Endothelial cell of umbilical vein (primary cell): ENCODE results near the gene JAKMIP1. TPM values are rescaled to one million over a fixed set of nuclear protein-coding genes. Genes with fewer than 3 reads are reported as not detected.

ENCODE experiments used
- BruUV-seq: library from RNA; stranded (reverse); fragments of 400-500 nt; replicated peaks from 2 replicates; lab custom pipeline; 2021; lab: Mats Ljungman, UMichigan
- CTCF ChIA-PET: fragments of 300-600, 350-600 bp; sonication (Branson Sonifier 250); formaldehyde crosslinking; loops from one replicate; lab custom pipeline; 2021; ENCODE audit warnings: antibody characterized with exemption, inconsistent platforms; lab: Charles Lee
- POLR2A ChIA-PET: fragments of 300-600, 350-600 bp; sonication (Branson Sonifier 250); formaldehyde crosslinking; loops from one replicate; lab custom pipeline; 2021; ENCODE audit warnings: antibody characterized with exemption, inconsistent platforms; lab: Charles Lee
- DNase-seq: peaks from one replicate; pipeline ENCODE4 v3.0.0-alpha.2; 2011; ENCODE audit warnings: low read depth, low spot score
- FAIRE-seq: peaks from 2 replicates; lab custom pipeline; 2011; peaks lifted over from hg19 to GRCh38; lab: Jason Lieb, UNC
- H2AFZ ChIP-seq: 2 replicates; pipeline ENCODE4 v1.6.0; 2012; ENCODE audit warnings: low read depth, low read length, control low read depth, inconsistent platforms
- H3K27ac ChIP-seq: 2 replicates; pipeline ENCODE4 v1.5.1; 2011; ENCODE audit warnings: low read depth, mild to moderate bottlenecking, control low read depth, low read length, moderate library complexity; ENCODE audit not compliant: insufficient read depth
- H3K27me3 ChIP-seq, 2 experiments: 2 replicates each; pipeline versions ENCODE4 v1.6.0 to v1.6.1; 2011; ENCODE audit warnings: low read length in 2 of 2, mixed read lengths in 1 of 2; ENCODE audit not compliant: control insufficient read depth in 2 of 2, insufficient read depth in 2 of 2
- H3K36me3 ChIP-seq, 2 experiments: 2 replicates in 1 of 2; 3 replicates in 1 of 2; pipeline ENCODE4 v1.5.1; 2011; ENCODE audit warnings: low read length in 2 of 2, mild to moderate bottlenecking in 1 of 2, moderate library complexity in 1 of 2; ENCODE audit not compliant: control insufficient read depth in 2 of 2, insufficient read depth in 2 of 2; ENCODE audit errors: extremely low read depth in 1 of 2
- H3K4me1 ChIP-seq: 3 replicates; pipeline ENCODE4 v1.5.1; 2011; ENCODE audit warnings: mild to moderate bottlenecking, low read length; ENCODE audit not compliant: control insufficient read depth, insufficient read depth; ENCODE audit errors: extremely low read depth
- H3K4me2 ChIP-seq: 2 replicates; pipeline ENCODE4 v1.6.1; 2011; ENCODE audit warnings: low read length, control low read depth, mixed read lengths; ENCODE audit not compliant: insufficient read depth
- H3K4me3 ChIP-seq, 3 experiments: fragments of 200-600 bp in 1 of 3; sonication (generic), shearing (Covaris generic) in 1 of 3; replicated peaks in 1 of 3; 2 replicates each; pipeline ENCODE4 v1.5.1; 2011 to 2016; ENCODE audit warnings: control low read depth in 3 of 3, low read length in 3 of 3, mild to moderate bottlenecking in 2 of 3, inconsistent platforms in 1 of 3, low read depth in 1 of 3, moderate library complexity in 1 of 3; ENCODE audit not compliant: insufficient read depth in 1 of 3
- H3K79me2 ChIP-seq: 2 replicates; pipeline ENCODE4 v1.6.0; 2012; ENCODE audit warnings: low read length, inconsistent platforms; ENCODE audit not compliant: control insufficient read depth, insufficient read depth
- H3K9ac ChIP-seq: replicated peaks from 2 replicates; pipeline ENCODE3; 2011; ENCODE audit warnings: low read length, control low read depth; ENCODE audit not compliant: insufficient read depth; ENCODE audit errors: extremely low read depth
- H3K9me1 ChIP-seq: replicated peaks from 3 replicates; pipeline ENCODE4 v1.6.0; 2011; ENCODE audit warnings: mild to moderate bottlenecking, low read length; ENCODE audit not compliant: control insufficient read depth, insufficient read depth; ENCODE audit errors: extremely low read depth
- H3K9me3 ChIP-seq: replicated peaks from 2 replicates; pipeline ENCODE4 v1.5.1; 2012; ENCODE audit warnings: low read length, inconsistent platforms; ENCODE audit not compliant: control insufficient read depth, insufficient read depth
- H4K20me1 ChIP-seq: replicated peaks from 2 replicates; pipeline ENCODE3; 2011; ENCODE audit warnings: mild to moderate bottlenecking, low read length; ENCODE audit not compliant: control insufficient read depth, insufficient read depth; ENCODE audit errors: extremely low read depth
- CTCF ChIP-seq, 2 donors: IDR thresholded peaks; 1 replicate in 1 of 2; 2 replicates in 1 of 2; pipeline ENCODE4 v1.5.1; 2011; ENCODE audit warnings: low read length in 2 of 2, mild to moderate bottlenecking in 2 of 2, moderate library complexity in 2 of 2, control low read depth in 1 of 2, inconsistent platforms in 1 of 2, low read depth in 1 of 2; ENCODE audit not compliant: insufficient read depth in 1 of 2; ENCODE audit errors: extremely low read depth in 1 of 2
- EZH2 ChIP-seq: IDR thresholded peaks from 2 replicates; pipeline ENCODE4 v1.6.1; 2012; ENCODE audit warnings: borderline replicate concordance, low read depth, mild to moderate bottlenecking, moderate library complexity, low read length, inconsistent platforms; ENCODE audit not compliant: severe bottlenecking
- FOS ChIP-seq: IDR thresholded peaks from 2 replicates; pipeline ENCODE4 v1.6.1; 2011; ENCODE audit warnings: mild to moderate bottlenecking, low read length, moderate library complexity, borderline replicate concordance; ENCODE audit not compliant: insufficient read depth
- GATA2 ChIP-seq: IDR thresholded peaks from 2 replicates; pipeline ENCODE4 v1.7.0; 2011; ENCODE audit warnings: low read depth, mild to moderate bottlenecking, moderate library complexity, mixed read lengths, low read length; ENCODE audit not compliant: insufficient read length, insufficient read depth
- JUN ChIP-seq: IDR thresholded peaks from 2 replicates; pipeline ENCODE4 v1.6.1; 2011; ENCODE audit warnings: borderline replicate concordance, low read depth; ENCODE audit not compliant: insufficient read length, insufficient read depth
- MAX ChIP-seq: IDR thresholded peaks from 2 replicates; pipeline ENCODE4 v1.6.1; 2011; ENCODE audit not compliant: insufficient read depth, insufficient read length
- MYC ChIP-seq: IDR thresholded peaks from one replicate; pipeline ENCODE4 v1.6.1; 2011; ENCODE audit warnings: mild to moderate bottlenecking, low read depth, low read length
- POLR2A ChIP-seq: IDR thresholded peaks from 2 replicates; pipeline ENCODE4 v1.6.1; 2012; ENCODE audit warnings: low read depth, mild to moderate bottlenecking, control low read depth, low read length
- POLR2AphosphoS5 ChIP-seq: IDR thresholded peaks from 2 replicates; pipeline ENCODE4 v1.6.1; 2012; ENCODE audit warnings: low read depth, mild to moderate bottlenecking, control low read depth, low read length, moderate library complexity; ENCODE audit not compliant: insufficient read depth
- dilution Hi-C: fragments of 300-500 bp; cut with MboI; formaldehyde crosslinking; loops from one replicate; pipeline ENCODE4 v1.15.0; 2019; ENCODE audit warnings: low sequenced_read_pairs; ENCODE audit not compliant: extremely low pct_ligation_motif_present
- intact Hi-C: fragments of 100-400 bp; cut with micrococcal nuclease; formaldehyde crosslinking; loops from one replicate; pipeline ENCODE4 v1.10.0; 2022
- polyA plus RNA-seq, 4 experiments: library from polyadenylated mRNA; depleted of rRNA in 3 of 4; stranded (reverse) in 3 of 4; unstranded in 1 of 4; fragments of >200 nt; gene quantifications; 2 replicates each; pipeline versions ENCODE4 v1.2.1 to v1.2.3, GENCODE V29; 2011 to 2012; ENCODE audit warnings: missing spikeins in 1 of 4
- total RNA-seq: library from RNA; stranded (reverse); gene quantifications from 2 replicates; pipeline ENCODE4 v1.2.3, GENCODE V29; 2021

JAKMIP1 gene
- total and polyA plus RNA-seq, 2 donors (not counting 3 experiments of a cell fraction or from before 2014, with no cell fraction given), result not detected

GRCh38 chr4:6114601-6115000 lies 85.7 kb downstream of the JAKMIP1 start:
- Histone ChIP-seq H3K9me1 (no peaks in the 10 kb centered on the region), H3K27me3 (no peaks in the 10 kb centered on the region), H3K79me2 (no peaks in the 10 kb centered on the region), H2AFZ (no peak overlapping the region), H3K4me1 (no peaks in the 10 kb centered on the region), H3K4me2 (no peak overlapping the region), H3K9me3 (no peaks in the 10 kb centered on the region), H3K4me3 (no peak overlapping the region), H3K36me3 (no peaks in the 10 kb centered on the region), H4K20me1 (no peaks in the 10 kb centered on the region), H3K9ac (no peak overlapping the region), H3K27ac (no peak overlapping the region)
- TF ChIP-seq EZH2 (no peak), CTCF (IDR thresholded peaks at IDR 0.05; ENCODE audit: extremely low read depth in 1 of 2, insufficient read depth in 1 of 2, low read depth in 1 of 2, low read length in 2 of 2) (no peak), MAX (no peak), GATA2 (no peak), FOS (no peak), MYC (no peak), POLR2A (no peak), POLR2AphosphoS5 (no peak), JUN (no peak)
- CTCF ChIA-PET, result no interaction called here
- POLR2A ChIA-PET, result no interaction called here
- no peak for FAIRE-seq
- no TSS peak for BruUV-seq
- no peak for DNase-seq
- dilution Hi-C loops (no loop called here), intact Hi-C loops (no loop called here)
